SJCRH30 (cell line): ENCODE measurements around the gene CABP1. TPM values are rescaled to one million over a fixed set of nuclear protein-coding genes. Genes with fewer than 3 reads are reported as not detected.
A peak's percentile ranks its signal among the peaks of the same experiment; 100 is the strongest.

ENCODE experiments used
- DNase-seq, 2 experiments: peaks; one replicate each; pipeline ENCODE4 v3.0.0-alpha.2; 2015 to 2020
- H3K27ac ChIP-seq: fragments of 250-450 bp; sonication (Bioruptor Pico); 2 replicates; pipeline ENCODE4 v1.5.1; 2020; ENCODE audit warnings: mild to moderate bottlenecking, moderate library complexity
- H3K27me3 ChIP-seq: fragments of 250-450 bp; sonication (Bioruptor Pico); 2 replicates; pipeline ENCODE4 v1.5.1; 2020; ENCODE audit warnings: mild to moderate bottlenecking, moderate library complexity
- H3K36me3 ChIP-seq: fragments of 250-450 bp; sonication (Bioruptor Pico); 2 replicates; pipeline ENCODE4 v1.5.1; 2020; ENCODE audit warnings: mild to moderate bottlenecking, moderate library complexity
- H3K4me1 ChIP-seq: fragments of 250-450 bp; sonication (Bioruptor Pico); 2 replicates; pipeline ENCODE4 v1.5.1; 2020; ENCODE audit warnings: mild to moderate bottlenecking, moderate library complexity
- H3K4me3 ChIP-seq: fragments of 250-450 bp; sonication (Bioruptor Pico); 2 replicates; pipeline ENCODE4 v1.5.1; 2020; ENCODE audit warnings: mild to moderate bottlenecking, moderate library complexity
- H3K9me3 ChIP-seq: fragments of 250-450 bp; sonication (Bioruptor Pico); replicated peaks from 2 replicates; pipeline ENCODE4 v1.5.1; 2020; ENCODE audit warnings: mild to moderate bottlenecking, moderate library complexity
- total RNA-seq: library from RNA; depleted of rRNA; stranded (reverse); fragments of >200 nt; shearing (Covaris generic); gene quantifications from 2 replicates; pipeline ENCODE4 v1.2.3, GENCODE V29; 2014

Gene CABP1
- total RNA-seq, 1 experiment from 2014 or later: 2.7 TPM

DNA sequence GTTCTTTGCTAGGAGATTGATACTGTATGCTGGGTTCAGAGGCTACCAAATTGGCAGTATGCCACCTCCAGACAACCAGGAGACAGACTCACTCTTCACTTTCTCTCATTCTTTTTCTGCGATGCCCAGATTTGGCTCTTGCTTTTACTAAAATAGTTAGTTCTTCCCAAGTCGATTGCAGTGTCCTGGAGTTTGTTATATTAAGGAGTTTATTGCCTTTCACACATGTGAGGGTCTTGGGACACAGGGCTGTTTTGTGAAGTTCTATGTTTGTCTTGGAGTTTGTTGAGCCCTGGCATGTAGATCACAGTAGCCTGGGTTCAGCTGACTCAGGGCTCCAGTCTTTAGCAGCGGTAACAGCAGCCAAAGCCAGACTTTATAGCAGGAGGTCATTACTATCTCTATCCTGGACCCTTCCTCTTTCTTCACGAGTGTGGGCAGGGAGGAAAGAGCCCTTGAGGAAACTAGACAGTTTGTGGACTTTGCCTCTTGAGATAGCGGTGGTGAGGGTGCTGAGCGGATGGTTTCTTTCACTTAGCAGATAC, 48.2 kb downstream of the CABP1 start:
- Histone ChIP-seq H3K27ac (no peak overlapping the region), H3K27me3 (no peaks in the 10 kb centered on the region), H3K4me3 (peak overlapping the region; percentile 88), H3K4me1 (peaks cover 14% of the 10 kb centered on the region), H3K36me3 (no peaks in the 10 kb centered on the region; the same call in 1 of the 2 replicates), H3K9me3 (no peaks in the 10 kb centered on the region)
- DNase-seq: no peak

DNA sequence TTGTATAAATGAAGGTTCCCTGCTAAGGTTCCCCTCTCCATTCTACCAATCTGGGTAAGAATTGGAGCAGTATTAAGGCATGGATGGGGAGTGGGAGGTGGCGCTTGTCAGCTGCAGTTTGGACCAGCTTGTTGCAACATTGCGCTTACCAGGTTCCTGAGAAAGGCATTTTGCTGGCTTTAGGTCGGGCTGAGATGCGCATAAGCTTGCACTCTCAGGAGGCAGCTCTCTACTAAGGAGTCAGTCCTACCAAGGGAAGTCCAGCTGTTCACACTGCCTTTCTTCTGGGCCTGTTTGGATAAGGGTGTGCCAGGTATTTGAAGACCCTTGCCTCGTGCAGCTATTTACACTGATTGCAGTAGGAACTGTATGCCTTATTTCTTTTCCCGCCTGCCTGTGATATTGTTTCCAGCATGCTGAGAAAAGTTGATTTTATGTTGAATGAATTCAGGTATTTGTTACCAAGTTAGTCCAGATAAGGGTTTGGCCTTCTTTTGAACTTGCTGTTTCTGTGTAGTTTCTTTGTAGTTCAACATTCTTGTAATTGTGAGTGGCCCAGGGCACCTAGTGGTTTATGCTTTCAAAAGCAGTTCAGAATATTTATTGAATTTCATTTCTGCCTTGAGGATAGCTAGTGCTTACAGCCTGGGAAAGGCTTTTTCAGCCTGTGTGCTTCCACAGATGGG, 49.1 kb downstream of the CABP1 start:
- Histone ChIP-seq H3K9me3 (no peaks in the 10 kb centered on the region), H3K27ac (no peak overlapping the region), H3K4me3 (no peak overlapping the region), H3K27me3 (no peaks in the 10 kb centered on the region), H3K36me3 (peaks cover 9% of the 10 kb centered on the region), H3K4me1 (peaks cover 14% of the 10 kb centered on the region)
- DNase-seq: no peak

DNA sequence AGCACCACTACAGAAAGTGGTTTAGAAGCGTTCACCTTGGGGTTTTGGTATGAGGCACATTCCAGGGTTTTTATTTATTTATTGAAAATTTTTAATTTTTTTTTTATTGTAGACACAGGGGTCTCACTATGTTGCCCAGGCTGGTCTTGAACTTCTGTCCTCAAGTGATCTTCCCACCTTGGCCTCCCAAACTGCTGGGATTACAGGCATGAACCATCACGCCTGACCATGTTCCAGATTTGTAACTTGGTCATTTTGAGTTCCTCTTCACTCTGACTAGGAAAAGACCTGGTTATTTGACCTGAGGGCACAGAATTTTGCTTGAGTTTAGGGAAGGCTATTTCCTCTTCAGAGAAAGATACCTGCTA, 49.6 kb downstream of the CABP1 start:
- no peaks in the 10 kb centered on the region for H3K9me3 ChIP-seq
- H3K27ac ChIP-seq: no peak overlapping the region
- H3K36me3 ChIP-seq: peaks cover 14% of the 10 kb centered on the region
- H3K27me3 ChIP-seq: no peaks in the 10 kb centered on the region
- no peak for DNase-seq
- H3K4me1 ChIP-seq: peaks cover 14% of the 10 kb centered on the region
- no peak overlapping the region for H3K4me3 ChIP-seq

DNA sequence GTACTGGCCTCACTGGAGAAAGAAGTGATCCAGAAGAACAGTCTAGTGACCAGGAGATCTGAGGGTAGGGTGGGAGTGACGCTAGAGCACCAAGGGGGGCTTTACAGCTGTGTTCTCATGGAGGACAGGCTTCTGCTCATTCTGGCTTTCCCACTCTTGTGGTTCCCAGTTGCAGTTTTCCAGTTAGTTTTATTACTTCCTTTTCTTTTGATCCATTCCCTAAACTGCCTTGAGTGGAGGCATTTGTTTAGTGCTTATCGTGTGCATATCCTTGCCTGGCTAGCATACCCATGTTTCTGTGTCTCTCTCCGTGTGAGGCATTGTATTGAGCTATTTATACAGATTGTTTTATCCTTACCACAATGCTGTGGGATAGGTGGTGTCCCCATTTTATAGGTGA, 50.6 kb downstream of the CABP1 start:
- no peak for DNase-seq
- Histone ChIP-seq H3K27ac (no peak overlapping the region), H3K27me3 (no peaks in the 10 kb centered on the region), H3K4me3 (no peak overlapping the region), H3K36me3 (peaks cover 21% of the 10 kb centered on the region), H3K4me1 (peaks cover 14% of the 10 kb centered on the region), H3K9me3 (no peaks in the 10 kb centered on the region)

DNA sequence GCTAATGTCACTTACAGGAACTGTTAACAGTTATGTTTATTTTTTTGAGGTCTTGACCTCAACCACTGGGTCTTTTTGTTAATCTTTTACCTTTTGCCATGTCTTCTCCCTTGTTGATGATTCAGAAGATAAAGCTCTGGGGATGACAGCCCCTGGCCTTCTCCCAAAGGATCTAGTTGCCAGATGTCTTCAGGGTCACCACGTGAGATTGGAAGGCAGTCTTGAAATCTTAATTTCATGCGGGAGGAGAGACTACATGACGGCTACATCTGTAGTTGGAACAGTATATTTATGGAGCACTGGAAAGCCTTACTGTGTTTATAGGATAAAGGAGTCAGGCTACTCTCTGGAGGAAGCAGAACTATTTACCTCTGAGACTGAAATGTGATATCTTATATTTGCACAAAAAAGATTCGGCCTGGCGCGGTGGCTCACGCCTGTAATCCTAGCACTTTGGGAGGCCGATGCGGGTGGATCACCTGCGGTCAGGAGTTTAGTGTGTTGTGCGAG, 52.2 kb downstream of the CABP1 start:
- DNase-seq: peak in 1 of 2 experiments; percentile 43
- Histone ChIP-seq H3K9me3 (no peaks in the 10 kb centered on the region), H3K27ac (no peak overlapping the region), H3K4me3 (no peak overlapping the region), H3K4me1 (peaks cover 14% of the 10 kb centered on the region), H3K27me3 (no peaks in the 10 kb centered on the region), H3K36me3 (peaks cover 32% of the 10 kb centered on the region)

DNA sequence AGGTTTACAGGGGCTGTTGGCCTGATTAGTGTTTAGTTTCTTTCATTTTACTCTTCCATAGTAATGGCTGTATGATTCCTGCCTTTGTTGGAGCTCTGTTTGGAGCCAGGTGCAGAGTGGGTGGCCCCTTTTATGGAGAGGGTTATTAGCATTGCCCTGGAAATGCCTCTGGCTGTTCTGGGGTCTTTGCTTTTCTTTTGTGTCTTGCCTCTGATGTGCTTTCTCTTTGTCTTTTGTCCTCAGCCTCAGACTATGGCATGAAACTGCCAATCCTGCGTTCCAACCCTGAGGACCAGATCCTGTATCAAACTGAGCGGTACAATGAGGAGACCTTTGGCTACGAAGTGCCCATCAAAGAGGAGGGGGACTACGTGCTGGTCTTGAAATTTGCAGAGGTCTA, 53.4 kb downstream of the CABP1 start:
- no peak overlapping the region for H3K4me3 ChIP-seq
- peaks cover 8% of the 10 kb centered on the region; the same call in 1 of the 2 replicates for H3K4me1 ChIP-seq
- DNase-seq: no peak
- H3K27ac ChIP-seq: no peak overlapping the region
- no peaks in the 10 kb centered on the region for H3K9me3 ChIP-seq
- H3K27me3 ChIP-seq: no peaks in the 10 kb centered on the region
- peaks cover 40% of the 10 kb centered on the region for H3K36me3 ChIP-seq

DNA sequence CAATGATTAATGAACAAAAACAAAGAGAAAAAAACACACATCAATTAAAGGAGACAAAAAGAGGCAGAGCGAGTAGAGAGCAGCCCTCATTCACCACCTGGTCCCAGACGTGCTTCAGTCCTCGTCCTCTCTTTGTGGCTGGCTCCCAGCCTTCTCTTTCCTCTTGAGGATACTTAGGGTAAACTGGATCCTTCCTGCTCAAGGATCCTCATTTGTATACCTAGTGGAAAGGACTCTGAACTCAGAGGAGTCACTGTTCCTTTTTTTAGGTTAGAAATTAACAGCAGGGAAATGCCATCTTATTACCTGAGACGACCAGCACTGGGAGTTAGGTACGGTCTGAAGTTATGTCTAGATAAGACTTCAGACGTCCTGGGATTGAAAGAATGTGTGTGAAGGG, 56.2 kb downstream of the CABP1 start:
- H3K4me1 ChIP-seq: peaks cover 7% of the 10 kb centered on the region; the same call in 1 of the 2 replicates
- no peak overlapping the region for H3K4me3 ChIP-seq
- H3K27me3 ChIP-seq: no peaks in the 10 kb centered on the region
- DNase-seq: no peak
- H3K36me3 ChIP-seq: peaks cover 47% of the 10 kb centered on the region
- H3K27ac ChIP-seq: no peak overlapping the region
- no peaks in the 10 kb centered on the region for H3K9me3 ChIP-seq

DNA sequence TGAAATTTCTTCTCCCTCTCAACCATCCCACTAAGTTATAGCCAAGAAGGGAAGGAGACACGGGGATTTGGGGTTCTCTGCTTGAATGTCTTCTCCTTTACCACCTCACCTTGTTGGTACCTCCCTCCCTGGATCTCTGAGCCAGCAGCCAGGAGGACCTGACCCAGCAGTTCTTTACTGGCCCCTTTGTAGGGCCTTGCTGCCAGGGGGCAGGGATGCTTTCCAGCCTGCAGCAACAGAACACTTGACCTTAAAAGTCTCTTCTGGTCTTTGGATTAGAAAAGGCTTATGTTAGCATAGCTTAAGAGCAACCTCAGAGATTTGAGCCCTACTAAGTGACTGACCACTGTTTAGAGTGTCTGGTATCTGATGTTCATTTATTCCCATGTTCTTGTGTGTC, 56.9 kb downstream of the CABP1 start:
- peaks cover 51% of the 10 kb centered on the region for H3K36me3 ChIP-seq
- peaks cover 2% of the 10 kb centered on the region; the same call in 1 of the 2 replicates for H3K4me1 ChIP-seq
- H3K9me3 ChIP-seq: no peaks in the 10 kb centered on the region
- no peak overlapping the region for H3K4me3 ChIP-seq
- no peak for DNase-seq
- no peaks in the 10 kb centered on the region for H3K27me3 ChIP-seq
- H3K27ac ChIP-seq: no peak overlapping the region

DNA sequence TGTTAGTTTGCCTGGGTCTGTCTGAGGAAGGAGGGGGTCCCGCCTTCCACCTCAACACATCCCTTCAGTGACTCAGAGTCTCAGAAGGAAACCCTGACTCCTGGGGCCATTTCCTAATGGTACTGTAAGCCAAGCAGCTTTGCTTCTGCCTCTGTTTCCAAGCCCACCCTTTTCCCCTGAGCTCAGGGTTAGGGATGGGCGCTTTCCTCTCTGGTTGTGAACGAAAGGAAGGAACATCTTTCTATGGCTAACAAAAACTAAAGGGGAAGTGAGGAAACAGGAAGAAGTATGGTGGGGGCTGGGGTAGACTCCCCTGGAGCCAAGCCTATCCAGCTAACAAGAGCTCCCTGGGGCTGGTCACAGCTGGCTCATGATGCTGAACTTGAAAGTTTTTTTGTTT, 58.2 kb downstream of the CABP1 start:
- no peak overlapping the region for H3K4me3 ChIP-seq
- no peak for DNase-seq
- no peaks in the 10 kb centered on the region for H3K4me1 ChIP-seq
- peaks cover 52% of the 10 kb centered on the region for H3K36me3 ChIP-seq
- H3K27me3 ChIP-seq: no peaks in the 10 kb centered on the region
- H3K27ac ChIP-seq: no peak overlapping the region
- no peaks in the 10 kb centered on the region for H3K9me3 ChIP-seq

DNA sequence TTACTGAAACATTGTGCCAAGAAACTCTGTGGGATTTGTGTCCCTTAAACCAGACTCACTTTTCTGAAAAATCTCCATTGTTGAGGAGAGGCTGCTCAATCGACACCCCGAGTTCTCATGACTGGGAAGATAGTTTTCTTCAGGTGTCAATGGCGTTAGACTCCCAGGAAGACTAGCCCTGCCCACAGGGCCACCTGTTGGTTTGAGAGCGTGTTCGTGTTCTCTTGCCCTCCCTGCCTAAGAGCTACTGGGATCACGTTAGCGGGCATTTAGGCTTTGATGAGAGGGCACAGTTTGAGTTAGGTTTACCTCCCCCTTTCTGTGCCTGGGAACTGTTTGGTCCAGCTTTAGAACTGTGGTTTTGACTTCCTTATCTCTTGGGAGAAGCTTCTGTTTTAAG, 59.1 kb downstream of the CABP1 start:
- no peak overlapping the region for H3K27ac ChIP-seq
- H3K4me3 ChIP-seq: no peak overlapping the region
- DNase-seq: no peak
- no peaks in the 10 kb centered on the region for H3K27me3 ChIP-seq
- H3K9me3 ChIP-seq: no peaks in the 10 kb centered on the region
- H3K4me1 ChIP-seq: no peaks in the 10 kb centered on the region
- H3K36me3 ChIP-seq: peaks cover 43% of the 10 kb centered on the region

DNA sequence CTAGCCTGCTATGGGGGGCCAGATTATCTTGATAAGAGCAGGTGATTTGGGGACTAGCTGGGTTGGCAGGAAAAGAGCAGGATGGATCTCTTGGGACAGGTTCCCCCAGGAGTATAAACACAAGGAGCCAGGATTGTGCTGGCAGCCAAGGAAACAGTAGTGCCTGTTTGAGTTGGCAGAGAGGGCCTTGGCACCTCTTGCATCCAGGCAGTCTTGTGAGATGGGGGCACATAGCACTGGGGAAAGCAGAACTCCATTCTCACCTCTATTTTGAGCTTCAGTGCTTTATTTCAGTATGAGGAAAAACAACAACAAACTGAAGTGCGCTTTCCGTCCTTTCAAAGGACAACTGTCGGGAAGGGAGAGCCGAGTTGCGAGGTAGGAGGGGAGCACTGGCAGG, 60.5 kb downstream of the CABP1 start:
- H3K4me3 ChIP-seq: no peak overlapping the region
- H3K4me1 ChIP-seq: no peaks in the 10 kb centered on the region
- no peak overlapping the region for H3K27ac ChIP-seq
- DNase-seq: no peak
- H3K9me3 ChIP-seq: no peaks in the 10 kb centered on the region
- no peaks in the 10 kb centered on the region for H3K27me3 ChIP-seq
- H3K36me3 ChIP-seq: peaks cover 31% of the 10 kb centered on the region

DNA sequence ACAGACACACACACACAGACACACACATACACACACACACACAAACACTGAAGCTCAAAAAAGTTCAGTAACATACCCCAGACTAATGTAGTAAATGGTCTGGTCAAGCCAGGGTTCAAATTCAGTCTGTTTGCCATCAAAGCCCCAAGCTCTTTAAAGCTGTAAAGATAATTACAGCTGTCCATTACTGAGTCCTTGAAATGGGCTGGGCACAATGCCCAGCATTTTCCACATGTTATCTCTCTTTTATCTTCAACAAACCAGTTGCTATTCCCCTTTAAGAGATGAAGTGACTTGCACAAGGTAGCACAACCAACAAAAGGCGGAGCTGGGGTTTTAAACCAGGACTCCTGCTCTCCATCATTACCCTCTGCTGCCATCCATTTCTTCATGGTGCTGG, 62.2 kb downstream of the CABP1 start:
- Histone ChIP-seq H3K4me3 (no peak overlapping the region), H3K4me1 (no peaks in the 10 kb centered on the region), H3K27me3 (no peaks in the 10 kb centered on the region), H3K36me3 (peaks cover 19% of the 10 kb centered on the region), H3K9me3 (no peaks in the 10 kb centered on the region), H3K27ac (no peak overlapping the region)
- no peak for DNase-seq

DNA sequence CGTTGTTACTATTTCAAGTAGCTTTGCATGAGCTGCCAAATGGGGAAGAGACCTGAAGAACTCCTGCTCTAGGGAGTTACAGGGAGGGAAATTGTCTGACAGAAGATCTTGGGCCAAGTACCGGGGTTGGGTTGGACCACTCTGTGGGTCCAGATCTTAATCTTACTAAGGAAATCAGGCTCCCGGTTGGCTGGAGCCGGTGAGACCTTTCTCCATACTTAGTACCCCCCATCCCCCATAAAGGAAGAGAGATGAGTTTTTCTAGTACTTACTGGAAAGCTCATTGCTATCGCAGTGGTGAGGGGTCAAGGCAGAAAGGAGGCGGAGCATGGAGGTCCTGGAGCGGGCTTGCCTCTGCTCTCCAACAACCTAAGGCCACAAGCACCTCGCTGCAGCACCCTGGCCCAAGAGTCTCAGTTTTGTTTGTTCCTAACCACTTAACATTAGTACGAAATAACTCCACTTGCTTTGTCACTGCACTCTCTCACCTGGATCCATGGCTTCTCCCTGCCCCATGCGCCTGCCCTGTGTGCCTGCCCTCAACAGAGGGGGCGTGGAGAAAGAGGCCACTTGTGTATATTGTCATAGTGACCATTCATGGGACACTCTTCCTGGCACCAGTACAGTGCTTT, 63.0 kb downstream of the CABP1 start:
- no peak for DNase-seq
- peaks cover 12% of the 10 kb centered on the region for H3K36me3 ChIP-seq

DNA sequence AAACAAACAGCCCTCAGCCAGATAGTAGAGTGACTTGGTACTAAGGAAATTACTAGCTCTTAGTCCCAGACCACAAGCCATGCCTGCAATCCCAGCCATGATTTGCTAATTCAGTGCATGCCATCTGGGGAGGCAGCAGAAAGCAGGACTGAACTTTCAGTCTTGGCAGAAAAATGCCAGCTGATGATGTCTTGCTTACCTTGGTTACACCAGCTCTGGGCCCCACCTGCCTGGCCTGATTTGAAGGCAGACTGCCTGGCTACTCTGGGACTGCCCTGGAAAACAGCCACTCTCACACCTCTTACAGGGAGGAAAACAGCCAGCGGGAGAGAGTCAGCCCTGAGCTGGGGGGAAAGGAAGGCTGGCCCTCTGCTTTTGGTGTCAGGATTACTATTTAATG, 65.2 kb downstream of the CABP1 start:
- H3K4me3 ChIP-seq: no peak overlapping the region
- DNase-seq: no peak
- peaks cover 5% of the 10 kb centered on the region; the same call in 1 of the 2 replicates for H3K4me1 ChIP-seq
- no peaks in the 10 kb centered on the region for H3K9me3 ChIP-seq
- no peaks in the 10 kb centered on the region for H3K27me3 ChIP-seq
- H3K36me3 ChIP-seq: peaks cover 12% of the 10 kb centered on the region
- H3K27ac ChIP-seq: no peak overlapping the region

More for the DNA sequence above, 63.0 kb downstream of the CABP1 start:
- H3K4me1 ChIP-seq: peaks cover under 1% of the 10 kb centered on the region; the same call in 1 of the 2 replicates
- H3K9me3 ChIP-seq: no peaks in the 10 kb centered on the region
- no peaks in the 10 kb centered on the region for H3K27me3 ChIP-seq
- no peak overlapping the region for H3K27ac ChIP-seq
- no peak overlapping the region for H3K4me3 ChIP-seq

DNA sequence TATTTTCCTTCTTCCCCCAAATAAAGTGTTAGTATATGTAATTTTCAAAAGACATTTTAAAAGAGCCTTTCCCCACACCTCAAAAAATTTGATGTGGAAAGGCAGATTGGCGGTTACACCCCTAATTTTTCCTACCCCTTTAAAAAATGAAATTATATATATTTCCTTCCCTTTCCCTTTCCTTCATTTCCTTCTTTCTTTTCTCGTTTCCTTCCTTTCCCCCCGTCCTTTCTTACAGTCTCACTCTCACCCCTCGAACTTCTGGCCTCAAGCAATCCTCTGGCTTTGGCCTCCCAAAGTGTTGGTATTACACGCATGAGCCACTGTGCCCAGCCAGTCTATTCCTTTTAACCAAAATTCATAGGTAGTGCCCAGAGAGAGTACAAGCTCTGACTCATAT, 65.6 kb downstream of the CABP1 start:
- no peaks in the 10 kb centered on the region for H3K27me3 ChIP-seq
- no peaks in the 10 kb centered on the region for H3K9me3 ChIP-seq
- H3K4me1 ChIP-seq: peaks cover 5% of the 10 kb centered on the region; the same call in 1 of the 2 replicates
- H3K36me3 ChIP-seq: peaks cover 8% of the 10 kb centered on the region
- H3K4me3 ChIP-seq: no peak overlapping the region
- H3K27ac ChIP-seq: no peak overlapping the region
- no peak for DNase-seq
